NCI-H2171 treated with DMSO at 0.1 percent for 48 hours (cell line): Measurements from ENCODE around the gene CDC42EP1.

Experiments
- DNase-seq: peaks from one replicate; lab custom pipeline; 2025; lab: John Stamatoyannopoulos, UW

CDC42EP1 gene

DNA sequence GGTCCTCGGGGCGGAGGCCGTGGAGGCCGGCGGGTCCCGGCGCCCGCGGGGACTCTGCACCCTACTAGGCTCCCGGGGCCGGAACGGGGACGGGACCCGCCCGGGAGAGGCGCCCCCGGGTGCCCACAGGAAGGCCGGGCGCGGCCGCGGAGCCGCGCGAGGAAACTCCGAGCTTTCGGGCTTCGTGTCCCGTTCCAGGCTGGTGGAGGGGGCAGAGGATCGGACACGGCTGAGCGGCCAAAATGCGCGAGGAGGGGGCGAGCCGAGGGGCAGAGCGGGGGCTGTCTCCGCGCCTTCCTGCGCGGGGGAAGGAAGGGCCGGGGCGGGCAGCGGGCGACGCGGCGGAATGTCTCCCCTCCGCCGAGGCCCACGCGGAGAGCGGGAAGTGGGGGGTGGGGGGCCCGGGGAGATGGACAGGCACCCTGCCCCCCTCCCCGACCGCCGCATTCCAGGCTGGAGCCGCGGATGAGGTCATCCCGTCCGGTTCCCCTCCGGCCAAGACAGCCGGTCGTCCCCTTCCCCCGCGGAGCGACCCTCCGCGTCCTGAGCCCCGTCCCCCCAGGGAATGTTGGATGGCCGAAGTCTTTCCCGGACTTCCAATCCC, 430 bp downstream of the CDC42EP1 start:
- no peak for DNase-seq

DNA sequence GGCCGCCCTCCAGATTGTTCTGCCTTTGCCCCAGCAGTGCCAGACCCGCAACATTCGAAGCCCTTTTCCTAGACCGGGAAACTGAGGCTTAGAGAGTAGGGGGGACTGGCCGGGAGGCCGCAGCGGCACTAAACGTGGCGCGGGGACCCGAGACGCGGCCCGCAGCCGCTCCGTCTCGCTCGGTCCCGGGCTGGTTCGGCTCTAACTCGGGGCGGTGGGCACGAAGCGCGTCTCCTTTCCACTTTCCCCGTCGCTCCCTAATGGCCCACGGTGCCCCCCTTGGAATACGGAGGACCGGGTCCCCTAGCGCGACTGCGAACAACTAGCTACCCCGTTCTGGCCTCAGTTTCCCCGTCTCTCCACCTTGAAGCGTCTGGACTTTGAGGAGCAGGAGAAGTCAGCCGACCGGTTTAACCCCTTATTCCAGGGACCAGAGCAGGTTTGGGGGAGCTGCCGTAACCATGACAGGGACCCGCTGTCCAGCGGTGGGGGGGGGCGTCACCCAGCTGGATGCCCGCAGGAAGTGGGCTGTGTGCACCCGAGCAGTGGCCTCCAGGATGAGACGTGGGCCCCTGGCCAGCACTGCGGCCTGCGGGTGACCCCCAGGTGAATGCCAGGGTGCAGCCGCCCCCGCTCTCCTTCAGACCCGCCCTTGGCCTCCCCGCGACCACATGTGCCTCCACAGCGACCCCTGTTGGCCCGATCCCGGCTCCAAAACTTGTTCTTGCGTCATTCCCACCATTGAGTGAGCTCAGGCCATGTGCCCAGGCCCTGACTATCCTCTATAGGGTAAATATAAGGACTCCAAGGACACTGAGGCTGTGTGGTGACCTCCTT, 1.1 kb downstream of the CDC42EP1 start:
- peak; percentile 31 for DNase-seq

DNA sequence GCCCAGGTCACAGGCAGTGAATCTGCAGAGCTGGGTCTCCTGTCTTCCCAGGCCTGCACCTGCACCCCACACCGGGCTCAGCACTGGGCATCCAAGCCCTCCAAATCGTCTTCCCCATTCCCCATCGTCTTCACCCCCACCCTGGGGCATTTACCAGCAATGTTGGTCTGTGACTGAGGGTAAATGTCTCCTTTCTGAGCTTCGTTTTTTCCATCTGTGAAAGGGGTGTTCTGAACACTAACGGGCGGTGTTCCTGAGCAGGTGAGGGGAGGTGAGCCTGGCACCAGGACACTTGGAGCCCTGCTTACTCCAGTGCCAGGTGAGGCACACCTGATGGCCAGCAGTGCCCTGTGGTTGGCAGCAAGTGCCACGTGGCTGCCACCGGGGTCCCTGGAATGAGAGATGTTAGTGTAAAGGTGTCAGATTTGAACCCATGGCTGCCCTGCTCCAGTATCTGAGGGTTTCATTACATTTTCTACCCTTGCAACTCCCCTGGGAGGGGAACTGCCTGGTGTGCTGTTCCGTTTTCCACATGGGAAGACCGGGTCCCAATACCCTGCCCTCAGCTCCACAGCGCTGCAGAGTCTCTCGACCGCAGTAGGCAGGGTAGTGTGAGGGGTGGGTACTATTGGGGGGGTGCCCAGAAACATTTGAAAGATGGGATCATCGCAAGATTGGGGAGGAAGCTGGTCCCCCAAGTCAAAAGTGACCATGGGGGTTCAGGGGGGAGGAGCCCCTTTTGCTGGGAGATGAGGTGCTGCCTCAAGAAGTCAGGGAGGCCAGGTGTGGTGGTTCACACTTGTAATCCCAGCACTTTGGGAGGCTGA, 2.0 kb downstream of the CDC42EP1 start:
- DNase-seq, result no peak

DNA sequence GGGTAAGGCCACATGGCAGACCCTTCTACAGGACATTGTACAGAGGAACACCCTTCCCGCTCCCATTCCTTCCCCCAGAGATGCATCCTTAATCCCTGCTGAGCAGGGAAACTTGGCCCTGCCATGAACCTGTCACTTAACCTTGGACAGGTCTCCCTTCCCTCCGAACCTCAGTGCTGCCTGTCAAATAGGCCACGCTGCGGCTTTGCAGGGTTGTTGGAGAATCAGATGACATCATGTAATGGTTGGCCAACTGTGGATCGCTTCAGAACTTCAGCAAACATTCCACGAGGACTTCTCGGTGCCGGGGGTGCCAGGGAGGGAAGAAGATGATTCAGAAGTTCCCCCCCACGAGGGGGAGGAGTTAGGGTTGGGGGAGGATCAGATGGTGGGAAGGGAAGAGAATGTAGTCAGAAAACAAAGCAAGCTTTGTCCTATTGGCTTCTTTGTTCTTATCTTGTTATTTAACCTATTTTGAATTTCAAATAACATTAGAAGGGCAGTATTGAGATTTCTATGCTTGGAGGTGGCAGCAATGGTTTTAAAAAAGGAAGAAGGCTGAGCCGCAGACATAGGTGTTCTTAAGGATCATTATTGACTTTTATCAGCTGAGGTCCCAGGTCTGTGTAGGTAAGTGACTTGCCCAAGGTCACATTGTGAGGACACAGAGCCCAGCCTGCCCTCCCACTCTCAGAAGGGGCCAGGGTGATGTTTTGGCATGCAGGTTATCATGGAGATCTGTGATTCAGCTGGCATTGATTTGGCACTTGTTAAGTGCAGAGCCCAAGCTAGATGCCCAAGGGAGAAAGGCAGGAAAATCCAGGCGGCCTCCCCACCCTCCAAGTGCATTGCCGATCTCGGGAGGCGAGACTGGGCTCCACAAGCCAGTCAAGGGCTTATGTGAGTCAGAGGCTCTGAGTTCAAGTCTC, 3.1 kb downstream of the CDC42EP1 start:
- DNase-seq, result no peak

GRCh38 chr22:37564111-37564711, 3.9 kb downstream of the CDC42EP1 start:
- DNase-seq, result no peak

DNA sequence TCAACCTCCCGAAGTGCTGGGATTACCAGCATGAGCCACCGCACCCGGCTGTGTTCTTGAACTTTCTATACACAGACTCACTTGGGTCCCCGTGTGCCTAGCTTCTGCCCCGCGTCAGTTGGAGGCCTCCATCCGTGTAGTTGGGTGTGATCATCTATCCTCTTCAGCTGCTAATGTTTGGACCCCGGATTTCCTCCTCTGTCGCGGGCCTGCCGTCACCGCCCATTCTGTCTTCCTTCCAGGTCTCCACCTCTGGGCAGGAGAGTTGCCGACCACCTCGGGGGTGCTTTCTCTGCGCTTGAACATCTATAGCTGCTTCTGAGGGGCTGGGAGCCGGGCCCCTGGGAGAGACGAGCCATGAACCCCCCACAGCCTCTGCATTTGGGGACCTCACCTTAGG, 5.5 kb downstream of the CDC42EP1 start:
- no peak for DNase-seq

DNA sequence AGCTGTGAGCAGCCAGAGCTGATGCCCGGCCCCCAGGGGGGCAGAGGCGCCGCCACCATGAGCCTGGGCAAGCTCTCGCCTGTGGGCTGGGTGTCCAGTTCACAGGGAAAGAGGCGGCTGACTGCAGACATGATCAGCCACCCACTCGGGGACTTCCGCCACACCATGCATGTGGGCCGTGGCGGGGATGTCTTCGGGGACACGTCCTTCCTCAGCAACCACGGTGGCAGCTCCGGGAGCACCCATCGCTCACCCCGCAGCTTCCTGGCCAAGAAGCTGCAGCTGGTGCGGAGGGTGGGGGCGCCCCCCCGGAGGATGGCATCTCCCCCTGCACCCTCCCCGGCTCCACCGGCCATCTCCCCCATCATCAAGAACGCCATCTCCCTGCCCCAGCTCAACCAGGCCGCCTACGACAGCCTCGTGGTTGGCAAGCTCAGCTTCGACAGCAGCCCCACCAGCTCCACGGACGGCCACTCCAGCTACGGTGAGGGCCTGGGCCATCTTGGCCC, 6.1 kb downstream of the CDC42EP1 start:
- DNase-seq, result no peak

DNA sequence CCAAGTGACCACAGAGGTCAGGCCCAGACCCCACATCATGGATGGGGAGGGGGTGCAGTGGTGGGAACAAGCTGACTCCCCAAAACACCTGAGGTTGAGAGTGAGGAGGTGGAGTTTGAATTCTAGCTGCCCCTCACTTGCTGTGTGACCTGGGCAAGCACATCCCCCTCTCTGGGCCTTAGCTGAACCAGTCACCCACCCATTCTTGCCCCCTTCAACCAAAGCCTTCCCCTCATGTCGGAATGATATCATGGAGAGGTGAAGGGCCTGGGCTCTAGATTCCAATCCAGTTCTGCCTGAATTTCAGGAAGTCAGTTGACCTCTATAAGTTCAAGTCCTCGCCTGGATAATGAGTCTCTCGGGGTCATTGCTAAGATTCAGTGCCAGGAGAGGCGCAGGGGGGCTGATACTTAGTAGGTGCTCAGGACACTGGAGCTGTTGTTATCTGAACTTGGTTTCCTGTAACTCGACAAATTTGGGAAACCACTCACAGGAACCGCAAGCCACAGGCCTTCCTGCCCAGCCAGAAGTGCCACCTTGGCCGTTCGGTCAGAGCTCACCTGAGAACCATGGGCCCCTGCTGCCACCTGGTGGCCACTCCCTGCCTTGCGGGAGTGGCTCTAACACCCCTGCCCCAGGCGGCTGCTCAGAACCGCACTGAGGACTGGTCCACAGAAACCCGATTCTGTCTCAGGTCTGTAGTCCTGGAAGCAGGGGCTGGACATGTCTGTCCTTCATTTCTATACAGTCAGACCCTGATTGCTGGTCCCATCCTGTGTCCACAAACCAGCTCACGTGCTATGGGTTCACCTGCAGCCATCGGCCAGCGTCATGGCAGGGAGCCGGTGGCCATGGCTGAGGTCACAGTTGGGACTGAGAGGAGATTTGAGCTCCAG, 6.9 kb downstream of the CDC42EP1 start:
- DNase-seq, result peak; percentile 64

- no peak for DNase-seq
Observed at GRCh38 chr22:37568012-37568411, 7.7 kb downstream of the CDC42EP1 start.

GRCh38 chr22:37568448-37569008, 8.2 kb downstream of the CDC42EP1 start:
- no peak for DNase-seq

- no peak for DNase-seq
Observed at GRCh38 chr22:37569009-37569920, 9.0 kb downstream of the CDC42EP1 start.

GRCh38 chr22:37569921-37570660, 9.8 kb downstream of the CDC42EP1 start:
- peak; percentile 52 for DNase-seq

DNA sequence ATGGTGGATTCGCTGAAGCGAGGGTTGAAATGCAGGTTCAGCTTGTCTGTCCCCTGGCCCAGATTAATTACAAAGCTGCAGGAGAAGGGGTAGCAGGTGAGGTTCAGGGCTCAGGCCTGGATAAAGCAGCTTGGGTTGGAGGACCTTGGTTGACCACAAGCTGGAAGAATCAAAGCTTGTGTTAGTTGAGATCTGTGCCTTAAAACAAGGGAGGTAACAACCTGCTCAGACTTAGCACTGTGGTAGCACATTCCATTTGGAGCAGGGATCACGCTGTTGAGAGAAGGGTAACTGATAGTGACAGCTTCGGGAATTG, 10.3 kb downstream of the CDC42EP1 start:
- no peak for DNase-seq

- no peak for DNase-seq
Observed at GRCh38 chr22:37571258-37571991, 11.1 kb downstream of the CDC42EP1 start.

DNA sequence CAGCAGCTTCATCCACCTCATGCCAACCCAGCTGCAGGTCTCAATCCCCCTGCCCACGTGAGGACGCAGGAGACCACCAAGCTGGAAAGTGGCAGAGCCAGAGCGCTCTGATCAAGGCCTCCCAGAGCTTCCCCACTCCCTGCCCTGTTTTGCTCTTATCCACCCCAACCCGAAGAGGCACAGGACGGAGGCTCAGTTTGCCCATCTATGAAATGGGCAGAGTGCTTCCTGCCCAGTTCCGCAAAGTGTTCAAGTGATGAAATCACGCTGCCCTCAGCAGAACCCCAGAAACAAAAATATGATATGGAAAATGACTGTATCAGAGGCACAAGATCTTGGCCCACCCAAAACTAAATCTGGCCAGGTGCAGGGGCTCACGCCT, 11.7 kb downstream of the CDC42EP1 start:
- no peak for DNase-seq

- no peak for DNase-seq
Observed at GRCh38 chr22:37575490-37576003, 15.3 kb downstream of the CDC42EP1 start.

DNA sequence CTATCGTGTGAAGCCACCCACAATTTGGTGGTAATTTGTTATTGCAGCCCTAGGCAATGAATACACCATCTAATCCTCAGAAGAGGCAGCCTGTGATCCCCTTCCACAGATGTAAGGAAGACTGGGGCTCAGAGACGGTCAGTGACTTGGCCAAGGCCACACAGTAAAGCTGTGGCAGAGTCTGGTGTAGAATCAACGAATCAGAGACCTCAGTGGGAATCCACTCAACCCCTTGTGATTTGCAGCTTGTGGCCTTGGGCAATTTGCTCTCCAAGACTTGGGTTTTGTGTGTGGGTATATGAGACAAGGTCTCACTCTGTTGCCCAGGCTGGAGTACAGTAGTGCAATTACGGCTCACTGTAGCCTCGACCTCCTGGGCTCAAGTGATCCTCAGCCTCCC, 17.7 kb downstream of the CDC42EP1 start:
- DNase-seq, result no peak
